ENCODE measurements around the gene TK1. TPM values are rescaled to one million over a fixed set of nuclear protein-coding genes. Genes with fewer than 3 reads are reported as not detected.

TK1 gene
- total and polyA plus RNA-seq, 4 donors: 7.9 to 14.9 (median 10.3) TPM

DNA sequence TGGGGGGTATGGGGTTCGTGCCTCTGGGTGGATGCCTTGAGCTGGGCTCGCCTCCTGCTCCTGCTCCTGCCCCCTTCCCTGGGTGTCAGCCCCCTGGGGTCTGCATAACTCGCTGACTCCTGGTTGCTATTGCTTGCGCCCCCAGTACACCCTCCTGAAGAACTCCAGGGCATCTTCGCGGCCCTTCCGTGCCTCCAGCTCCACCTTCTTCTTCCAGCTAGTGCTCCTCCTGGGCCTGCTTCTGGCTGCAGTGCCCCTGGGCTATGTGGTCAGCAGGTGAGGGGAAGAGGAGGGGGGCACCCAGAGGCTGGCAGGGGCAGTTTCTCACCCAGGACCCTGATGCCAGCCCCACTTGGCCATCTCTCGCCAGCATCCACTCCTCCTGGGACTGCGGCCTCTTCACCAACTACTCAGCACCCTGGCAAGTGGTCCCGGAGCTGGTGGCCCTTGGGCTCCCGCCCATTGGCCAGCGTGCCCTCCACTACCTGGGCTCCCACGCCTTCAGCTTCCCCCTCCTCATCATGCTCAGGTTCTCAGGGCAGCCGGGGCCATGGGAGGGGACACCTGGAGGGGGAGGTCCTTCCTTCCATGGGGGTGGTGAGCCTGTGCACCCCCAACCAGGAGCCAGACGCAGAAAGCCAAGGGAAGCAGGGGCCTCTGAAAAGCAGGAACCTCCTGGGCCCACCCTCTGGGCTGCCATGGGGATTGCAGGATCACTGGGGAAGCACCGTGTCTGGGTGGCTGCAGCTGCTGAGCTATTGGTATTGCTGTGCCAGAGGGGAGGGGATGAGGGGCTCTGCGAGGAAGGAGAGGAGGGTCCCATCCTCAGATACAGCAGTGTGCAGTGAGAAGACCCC is 48.4 kb downstream of the TK1 start:
- DNase-seq: no peak
- ATAC-seq (ENCODE audit: insufficient read depth, low FRiP score): no peak
- Histone ChIP-seq H3K36me3 (ENCODE audit: control insufficient read depth in 4 of 4, insufficient read depth in 4 of 4, low read length in 4 of 4) (peaks cover 0 to 1% (median 0%) of the 10 kb centered on the region in 4 donors), H3K4me1 (ENCODE audit: control insufficient read depth in 5 of 5, insufficient read depth in 5 of 5, low read length in 5 of 5) (peaks cover 0 to 14% (median 0%) of the 10 kb centered on the region in 5 donors), H3K4me3 (no peak overlapping the region), H3K9me3 (ENCODE audit: control insufficient read depth in 4 of 4, insufficient read depth in 3 of 4, low read length in 3 of 4) (no peaks in the 10 kb centered on the region), H3K9ac (ENCODE audit: insufficient read depth in 1 of 2, low read length in 2 of 2) (no peak overlapping the region), H3K27me3 (ENCODE audit: control insufficient read depth in 3 of 3, insufficient read depth in 3 of 3, low read length in 2 of 3) (no peaks in the 10 kb centered on the region), H3K27ac (ENCODE audit: low read depth in 1 of 2, low read length in 1 of 2) (no peak overlapping the region)
- 75 to 83% methylated on average over 17 of the region's 17 CpGs for WGBS, 2 donors
- no peak for TF ChIP-seq CTCF (IDR thresholded peaks at IDR 0.05; ENCODE audit: control extremely low read depth, extremely low read depth)

- H3K4me3 ChIP-seq: no peak overlapping the region
- no peak overlapping the region for H3K27ac ChIP-seq (ENCODE audit: low read depth in 1 of 2, low read length in 1 of 2)
- H3K9me3 ChIP-seq (ENCODE audit: control insufficient read depth in 4 of 4, insufficient read depth in 3 of 4, low read length in 3 of 4): no peaks in the 10 kb centered on the region
- no peaks in the 10 kb centered on the region for H3K27me3 ChIP-seq (ENCODE audit: control insufficient read depth in 3 of 3, insufficient read depth in 3 of 3, low read length in 2 of 3)
- H3K4me1 ChIP-seq (ENCODE audit: control insufficient read depth in 5 of 5, insufficient read depth in 5 of 5, low read length in 5 of 5): peaks cover 0 to 14% (median 3%) of the 10 kb centered on the region in 5 donors
- H3K36me3 ChIP-seq (ENCODE audit: control insufficient read depth in 4 of 4, insufficient read depth in 4 of 4, low read length in 4 of 4): peaks cover 0 to 2% (median 0%) of the 10 kb centered on the region in 4 donors
- DNase-seq (no peak), ATAC-seq (ENCODE audit: insufficient read depth, low FRiP score) (no peak)
- no peak for TF ChIP-seq CTCF (IDR thresholded peaks at IDR 0.05; ENCODE audit: control extremely low read depth, extremely low read depth)
- no peak overlapping the region for H3K9ac ChIP-seq (ENCODE audit: insufficient read depth in 1 of 2, low read length in 2 of 2)
- 36 to 58% methylated on average over 24 to 26 of the region's 26 CpGs for WGBS, 2 donors
Measured at GRCh38 chr17:78137392-78138203, 49.3 kb downstream of the TK1 start.

DNA sequence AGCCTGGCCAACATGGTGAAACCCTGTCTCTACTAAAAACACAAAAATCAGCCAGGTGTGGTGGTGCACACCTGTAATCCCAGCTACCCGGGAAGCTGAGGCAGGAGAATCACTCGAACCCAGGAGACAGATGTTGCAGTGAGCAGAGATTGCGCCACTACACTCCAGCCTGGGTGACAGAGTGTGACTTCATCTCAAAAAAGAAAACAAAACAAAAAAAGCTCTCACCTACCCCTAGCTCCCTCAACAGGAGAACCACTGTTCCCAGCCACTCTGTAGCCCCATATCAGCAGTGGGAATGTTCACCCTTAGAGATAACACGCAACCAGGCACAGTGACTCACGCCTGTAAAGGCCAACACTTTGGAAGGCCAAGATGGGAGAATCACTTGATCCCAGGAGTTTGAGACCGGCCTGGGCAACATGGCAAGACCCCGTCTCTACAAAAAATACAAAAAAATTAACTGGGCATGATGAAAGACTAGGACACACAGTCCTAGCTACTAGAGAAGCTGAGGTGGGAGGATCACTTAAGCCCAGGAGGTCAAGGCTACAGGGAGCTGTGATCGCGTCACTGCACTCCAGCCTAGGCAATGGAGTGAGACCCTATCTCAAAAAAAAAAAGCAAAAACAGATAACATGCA is 50.9 kb downstream of the TK1 start:
- no peak for TF ChIP-seq CTCF (IDR thresholded peaks at IDR 0.05; ENCODE audit: control extremely low read depth, extremely low read depth)
- H3K9ac ChIP-seq (ENCODE audit: insufficient read depth in 1 of 2, low read length in 2 of 2): no peak overlapping the region
- WGBS, 2 donors: 82 to 94% methylated on average over 9 of the region's 9 CpGs
- H3K4me3 ChIP-seq: no peak overlapping the region
- DNase-seq: no peak
- peaks cover 0 to 1% (median 0%) of the 10 kb centered on the region in 3 donors for H3K27me3 ChIP-seq (ENCODE audit: control insufficient read depth in 3 of 3, insufficient read depth in 3 of 3, low read length in 2 of 3)
- H3K4me1 ChIP-seq (ENCODE audit: control insufficient read depth in 5 of 5, insufficient read depth in 5 of 5, low read length in 5 of 5): peaks cover 0 to 17% (median 5%) of the 10 kb centered on the region in 5 donors
- ATAC-seq (ENCODE audit: insufficient read depth, low FRiP score): no peak
- H3K36me3 ChIP-seq (ENCODE audit: control insufficient read depth in 4 of 4, insufficient read depth in 4 of 4, low read length in 4 of 4): peaks cover 0 to 2% (median 0%) of the 10 kb centered on the region in 4 donors
- H3K27ac ChIP-seq (ENCODE audit: low read depth in 1 of 2, low read length in 1 of 2): no peak overlapping the region
- H3K9me3 ChIP-seq (ENCODE audit: control insufficient read depth in 4 of 4, insufficient read depth in 3 of 4, low read length in 3 of 4): no peaks in the 10 kb centered on the region
